Right atrium auricular region (tissue), 2 donors: ENCODE results near the gene PGLYRP2. TPM values are rescaled to one million over a fixed set of nuclear protein-coding genes. Genes with fewer than 3 reads are reported as not detected.

ENCODE experiments used
- DNase-seq: peaks from one replicate; pipeline ENCODE4 v3.0.0-alpha.2; 2019; ENCODE audit warnings: low spot score
- H3K27ac ChIP-seq, 2 donors: fragments of 200-600 bp; sonication (generic); 1 replicate in 1 of 2; 2 replicates in 1 of 2; pipeline ENCODE4 v1.5.1; 2016 to 2019
- H3K27me3 ChIP-seq, 2 donors: fragments of 200-600 bp; sonication (generic); one replicate each; pipeline versions ENCODE4 v1.5.1 to v1.6.0; 2017 to 2019
- H3K36me3 ChIP-seq: fragments of 200-600 bp; sonication (generic); one replicate; pipeline ENCODE4 v1.5.1; 2016
- H3K4me1 ChIP-seq, 2 donors: fragments of 200-600 bp; sonication (generic); one replicate each; pipeline versions ENCODE4 v1.5.1 to v1.6.0; 2017 to 2019
- H3K4me3 ChIP-seq, 2 donors: fragments of 200-600 bp; sonication (generic); 1 replicate in 1 of 2; 2 replicates in 1 of 2; pipeline ENCODE4 v1.5.1; 2017 to 2019; ENCODE audit warnings: mild to moderate bottlenecking in 1 of 2, moderate library complexity in 1 of 2
- H3K9me3 ChIP-seq, 2 donors: fragments of 200-600 bp; sonication (generic); one replicate each; pipeline ENCODE4 v1.5.1; 2019
- CTCF ChIP-seq, 2 donors: fragments of 200-600 bp; sonication (generic); IDR thresholded peaks; one replicate each; pipeline ENCODE4 v1.5.1; 2019; ENCODE audit warnings: antibody characterized with exemption in 2 of 2
- total RNA-seq, 2 donors: library from RNA; depleted of rRNA; stranded (reverse); fragments of >200 nt; gene quantifications; one replicate each; pipeline ENCODE4 v1.1.0, GENCODE V29; 2016

PGLYRP2 gene
- total RNA-seq, 2 donors from 2014 or later: not detected

GRCh38 chr19:15449620-15450527, 29.4 kb downstream of the PGLYRP2 start, which contains the start of gene WIZ:
Gene WIZ (minus strand): TSS chr19:15449956. CDS start chr19:15448307, 1,649 bp downstream.
- Histone ChIP-seq H3K27me3 (peaks cover 0 to 5% of the 10 kb centered on the region in 2 donors), H3K9me3 (no peaks in the 10 kb centered on the region), H3K4me1 (peaks cover 0 to 42% of the 10 kb centered on the region in 2 donors), H3K4me3 (peak within 1 kb of the TSS; percentile 41 to 79), H3K27ac (peak within 1 kb of the TSS; percentile 62 to 89), H3K36me3 (no peaks in the 10 kb centered on the region)
- peak; percentile 90 for DNase-seq
- no peak for TF ChIP-seq CTCF (IDR thresholded peaks at IDR 0.05)

GRCh38 chr19:15448778-15449619, 30.3 kb downstream of the PGLYRP2 start:
- TF ChIP-seq CTCF (IDR thresholded peaks at IDR 0.05): no peak
- Histone ChIP-seq H3K4me1 (peaks cover 0 to 51% of the 10 kb centered on the region in 2 donors), H3K36me3 (no peaks in the 10 kb centered on the region)

DNA sequence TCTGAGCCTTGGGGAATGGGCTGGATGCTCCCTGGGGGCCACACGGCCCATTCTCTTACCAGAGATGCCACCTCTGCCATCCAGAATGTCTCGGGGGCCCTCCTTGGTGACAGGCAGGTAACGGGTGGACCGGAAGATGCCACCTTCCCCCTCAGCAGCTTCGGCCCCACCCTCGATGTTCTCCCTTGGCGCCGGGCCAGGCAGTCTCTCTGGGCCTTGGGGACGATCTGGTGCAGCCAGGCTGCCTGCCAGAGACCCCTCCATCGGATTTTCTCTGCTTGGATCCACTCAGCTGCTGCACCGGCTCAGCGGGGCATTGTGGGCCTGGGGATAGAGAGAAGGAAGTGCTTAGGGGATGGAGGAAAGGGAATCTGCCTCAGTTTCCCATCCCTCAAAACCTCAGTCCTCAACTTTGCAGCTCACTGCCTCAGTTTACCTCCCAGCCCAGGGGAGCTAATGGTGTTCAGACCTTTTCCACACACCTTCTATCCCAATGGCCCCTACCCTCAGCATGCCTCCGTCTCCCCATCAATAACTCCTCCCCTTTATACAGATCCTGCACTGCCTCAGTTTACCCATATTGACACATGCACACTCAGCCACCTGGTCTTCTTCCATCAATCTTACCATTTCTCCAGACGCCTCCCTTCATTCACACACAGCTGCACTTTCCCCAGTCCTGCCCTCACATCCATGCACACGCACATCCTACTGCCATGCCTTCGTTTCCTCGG, 31.1 kb downstream of the PGLYRP2 start:
- no peaks in the 10 kb centered on the region for H3K36me3 ChIP-seq
- no peaks in the 10 kb centered on the region for H3K9me3 ChIP-seq
- no peak overlapping the region for H3K4me3 ChIP-seq
- DNase-seq: no peak
- no peak for TF ChIP-seq CTCF (IDR thresholded peaks at IDR 0.05)
- H3K4me1 ChIP-seq: peaks cover 0 to 48% of the 10 kb centered on the region in 2 donors
- peak overlapping the region; percentile 62 to 89 for H3K27ac ChIP-seq
- no peaks in the 10 kb centered on the region for H3K27me3 ChIP-seq

More at GRCh38 chr19:15448778-15449619, 30.3 kb downstream of the PGLYRP2 start:
- no peak for DNase-seq
- Histone ChIP-seq H3K27me3 (no peaks in the 10 kb centered on the region), H3K9me3 (no peaks in the 10 kb centered on the region), H3K27ac (peak overlapping the region; percentile 62 to 89), H3K4me3 (peak overlapping the region; percentile 41 to 79)

GRCh38 chr19:15447057-15447456, 32.2 kb downstream of the PGLYRP2 start:
- H3K9me3 ChIP-seq: no peaks in the 10 kb centered on the region
- peak overlapping the region in 1 of 2 donors; percentile 42 for H3K27ac ChIP-seq
- no peaks in the 10 kb centered on the region for H3K27me3 ChIP-seq
- peaks cover 0 to 40% of the 10 kb centered on the region in 2 donors for H3K4me1 ChIP-seq
- DNase-seq: no peak
- H3K4me3 ChIP-seq: no peak overlapping the region
- H3K36me3 ChIP-seq: no peaks in the 10 kb centered on the region
- TF ChIP-seq CTCF (IDR thresholded peaks at IDR 0.05): no peak

DNA sequence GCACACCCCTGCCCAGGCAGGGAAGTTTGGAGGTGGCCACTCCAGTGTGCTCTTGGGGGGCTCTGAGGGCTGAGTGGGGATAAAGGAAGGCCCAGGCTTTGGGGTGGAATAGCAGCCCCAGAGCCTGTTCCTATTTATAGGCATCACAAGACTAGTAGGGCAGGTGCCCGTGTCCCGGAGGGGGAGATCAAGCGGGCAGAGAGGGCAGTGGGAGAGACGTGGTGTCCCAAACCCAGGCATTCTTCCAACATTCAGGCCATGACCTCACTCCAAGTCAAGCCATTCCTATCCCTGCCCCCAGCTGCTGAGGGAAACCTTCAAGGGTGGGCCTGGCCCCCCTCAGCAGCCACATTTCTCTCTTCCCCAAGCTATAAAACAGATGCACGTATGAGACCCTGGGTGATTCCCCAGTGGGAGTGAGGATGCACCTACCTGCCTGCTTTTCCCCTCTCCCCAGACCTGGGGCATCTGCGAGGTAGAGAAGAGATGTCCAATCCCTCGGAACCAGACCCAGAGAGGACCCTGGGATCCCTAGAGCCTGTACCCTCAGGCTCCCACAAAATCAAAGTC, 33.4 kb downstream of the PGLYRP2 start:
- TF ChIP-seq CTCF (IDR thresholded peaks at IDR 0.05): no peak
- Histone ChIP-seq H3K9me3 (no peaks in the 10 kb centered on the region), H3K27me3 (no peaks in the 10 kb centered on the region), H3K27ac (peak overlapping the region; percentile 87 to 91), H3K36me3 (no peaks in the 10 kb centered on the region), H3K4me3 (no peak overlapping the region), H3K4me1 (peaks cover 0 to 40% of the 10 kb centered on the region in 2 donors)
- DNase-seq: peak; percentile 61
